Cardiac fibroblast (primary cell): Measurements from ENCODE around the gene TNFAIP2.

ENCODE experiments used
- DNase-seq, 2 donors: peaks; one replicate each; pipeline versions ENCODE4 v3.0.0 to v3.0.0-alpha.2; 2010; ENCODE audit warnings: low read depth in 2 of 2
- H3K4me3 ChIP-seq, 2 donors: replicated peaks in 1 of 2; 1 replicate in 1 of 2; 2 replicates in 1 of 2; pipeline ENCODE4 v1.5.1; 2011; ENCODE audit warnings: low read depth in 2 of 2, low read length in 2 of 2, mild to moderate bottlenecking in 2 of 2, moderate library complexity in 1 of 2
- CTCF ChIP-seq: IDR thresholded peaks from one replicate; pipeline ENCODE4 v1.5.1; 2011; ENCODE audit warnings: low read depth, mild to moderate bottlenecking, low read length, inconsistent platforms

Gene TNFAIP2

DNA sequence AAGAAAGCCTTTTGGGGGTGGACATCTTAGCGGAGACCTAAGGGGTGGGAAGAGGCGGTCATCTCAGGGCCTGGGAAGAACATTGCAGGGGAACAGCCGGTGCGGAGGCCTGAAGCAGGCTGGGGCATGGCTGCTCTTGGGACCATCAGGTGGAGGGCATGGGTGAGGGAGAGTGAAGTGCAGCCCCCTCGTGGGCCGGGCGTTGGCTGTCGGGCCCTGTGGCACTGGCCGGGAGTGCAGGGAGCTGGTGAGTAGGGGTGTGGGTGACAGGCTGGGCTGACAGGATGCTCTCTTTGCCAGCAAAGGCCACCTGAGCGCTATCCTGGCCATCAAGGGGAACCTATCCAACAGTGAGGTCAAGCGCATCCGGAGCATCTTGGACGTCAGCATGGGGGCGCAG, 11.7 kb downstream of the TNFAIP2 start:
- no peak overlapping the region for H3K4me3 ChIP-seq
- DNase-seq, result no peak
- no peak for TF ChIP-seq CTCF

GRCh38 chr14:103135333-103136260, 12.3 kb downstream of the TNFAIP2 start:
- no peak for TF ChIP-seq CTCF
- no peak for DNase-seq
- no peak overlapping the region for H3K4me3 ChIP-seq

DNA sequence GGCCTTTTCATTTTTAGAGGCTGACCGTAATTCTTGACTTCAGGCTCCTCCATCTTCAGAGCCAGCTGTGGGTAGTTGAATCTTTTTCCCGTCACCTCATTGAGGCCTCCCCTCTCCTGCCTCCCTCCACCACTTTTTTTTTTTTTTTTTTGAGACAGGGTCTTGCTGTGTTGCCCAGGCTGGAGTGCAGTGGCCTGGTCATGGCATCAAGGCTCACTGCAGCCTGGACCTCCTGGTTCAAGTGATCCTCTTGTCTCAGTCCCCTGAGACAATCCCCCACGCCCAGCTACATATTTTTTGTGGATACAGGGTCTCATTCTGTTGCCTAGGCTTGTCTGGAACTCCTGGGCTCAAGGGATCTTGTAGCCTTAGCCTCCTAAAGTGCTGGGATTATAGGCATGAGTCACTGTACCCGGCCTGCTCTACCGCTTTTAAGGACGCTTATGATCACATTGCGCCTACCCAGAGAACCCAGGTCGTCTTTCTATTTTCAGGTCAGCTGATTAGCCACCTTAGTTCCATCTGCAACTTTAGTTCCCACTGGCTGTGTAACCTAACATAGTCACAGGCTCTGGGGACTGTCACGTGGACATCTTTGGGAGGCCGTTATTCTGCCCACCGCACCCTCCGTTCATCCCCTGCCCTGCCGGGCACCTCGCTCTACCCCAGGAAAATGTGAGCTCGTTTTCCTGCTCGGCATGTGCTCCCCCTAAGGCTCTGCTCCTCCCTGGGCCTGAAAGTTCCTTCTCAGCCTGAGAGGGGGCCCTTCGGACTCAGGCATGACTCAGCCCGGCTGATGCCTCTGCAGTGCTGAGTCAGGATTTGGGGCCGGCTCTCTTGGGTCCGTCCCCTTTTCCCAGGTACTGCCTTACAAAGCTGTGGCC, 13.4 kb downstream of the TNFAIP2 start:
- TF ChIP-seq CTCF, result no peak
- DNase-seq, result peak; percentile 55 to 61
- no peak overlapping the region for H3K4me3 ChIP-seq

- no peak overlapping the region for H3K4me3 ChIP-seq
- no peak for TF ChIP-seq CTCF
- DNase-seq, result no peak
Measured at GRCh38 chr14:103137689-103138300, 14.5 kb downstream of the TNFAIP2 start.

GRCh38 chr14:103138301-103139131, 15.3 kb downstream of the TNFAIP2 start:
- H3K4me3 ChIP-seq, result no peak overlapping the region
- no peak for TF ChIP-seq CTCF
- DNase-seq, result no peak
